HG02623 (cell line): ENCODE measurements around the gene FZD4.
A peak's percentile ranks its signal among the peaks of the same experiment; 100 is the strongest.
"Not testable (repeated sequence)": the region's sequence is repeated elsewhere in the genome, so short reads cannot be mapped to it uniquely, and the experiment has no call there.

ENCODE experiments used
- ATAC-seq: cut with Tn5 transposase; IDR thresholded peaks from one replicate; pipeline ENCODE4 v1.9.1; 2021; ENCODE audit warnings: moderate library complexity; ENCODE audit not compliant: unreplicated experiment

Gene FZD4

DNA sequence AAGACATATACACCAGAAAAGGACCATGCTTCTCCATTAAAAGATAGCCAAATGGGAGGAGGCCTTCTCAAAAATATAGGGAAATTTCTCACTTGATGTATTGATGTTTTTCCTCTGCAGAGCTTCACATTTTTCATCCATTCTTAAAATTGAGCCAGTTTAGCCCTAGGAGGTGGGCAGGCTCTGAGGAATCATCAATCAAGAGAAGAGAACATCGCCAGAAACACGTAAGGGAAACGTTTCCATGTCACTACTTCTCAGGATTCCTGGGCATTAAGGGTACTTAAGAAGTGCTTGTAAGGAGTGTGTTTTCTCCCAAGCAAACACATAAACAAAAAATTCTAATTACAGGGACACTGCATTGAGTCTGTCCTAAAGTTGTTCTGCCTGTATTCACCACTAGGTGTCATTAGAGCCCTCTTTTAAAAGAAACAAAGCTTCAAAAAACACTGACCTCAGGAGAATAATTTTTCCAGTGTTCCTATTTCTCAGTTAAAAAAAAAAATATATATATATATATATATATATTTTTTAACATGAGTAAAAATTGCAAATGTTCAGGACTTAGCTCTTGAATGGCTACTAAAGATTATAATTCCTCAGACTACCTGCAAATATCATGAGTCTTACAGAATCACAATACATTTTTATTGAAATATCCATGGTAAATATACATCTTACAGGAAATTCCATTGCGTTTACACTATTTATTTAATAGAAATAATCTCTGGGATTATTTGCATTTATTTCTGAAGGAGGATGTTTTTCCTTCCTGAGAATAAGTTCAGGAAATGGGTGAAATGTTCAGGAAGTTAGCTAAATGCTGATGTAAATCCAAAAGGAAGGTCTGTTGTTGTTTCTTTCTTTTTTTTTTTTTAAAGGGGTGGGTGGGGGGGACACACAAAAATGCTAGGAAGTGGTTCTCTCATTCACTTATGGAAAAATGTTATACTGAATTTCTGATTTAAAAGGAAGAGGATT is 16.0 kb downstream of the FZD4 start:
- peak; percentile 57 for ATAC-seq

- ATAC-seq, result no peak
Measured at GRCh38 chr11:86938203-86938899, 16.8 kb downstream of the FZD4 start.

- ATAC-seq, result not testable (repeated sequence)
Measured at GRCh38 chr11:86937193-86937806, 17.9 kb downstream of the FZD4 start.

- no peak for ATAC-seq
Measured at GRCh38 chr11:86934926-86935579, 20.1 kb downstream of the FZD4 start.

DNA sequence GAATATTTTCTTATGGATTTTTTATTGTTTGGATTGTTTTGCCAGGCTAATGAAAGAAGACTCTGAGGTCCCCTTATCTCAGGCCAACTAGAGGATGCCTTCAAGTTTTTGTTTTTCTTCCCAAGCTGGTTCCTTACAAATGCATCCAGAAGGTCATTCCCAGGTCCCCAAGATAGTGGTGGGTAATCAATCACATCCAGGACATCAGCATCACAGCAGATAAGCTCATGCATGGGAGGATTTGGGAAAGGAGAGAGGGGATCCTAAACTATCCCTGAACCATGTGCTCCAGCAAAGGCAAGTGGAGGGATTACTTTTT is 20.7 kb downstream of the FZD4 start:
- no peak for ATAC-seq

- ATAC-seq, result no peak
Measured at GRCh38 chr11:86933891-86934581, 21.2 kb downstream of the FZD4 start.

DNA sequence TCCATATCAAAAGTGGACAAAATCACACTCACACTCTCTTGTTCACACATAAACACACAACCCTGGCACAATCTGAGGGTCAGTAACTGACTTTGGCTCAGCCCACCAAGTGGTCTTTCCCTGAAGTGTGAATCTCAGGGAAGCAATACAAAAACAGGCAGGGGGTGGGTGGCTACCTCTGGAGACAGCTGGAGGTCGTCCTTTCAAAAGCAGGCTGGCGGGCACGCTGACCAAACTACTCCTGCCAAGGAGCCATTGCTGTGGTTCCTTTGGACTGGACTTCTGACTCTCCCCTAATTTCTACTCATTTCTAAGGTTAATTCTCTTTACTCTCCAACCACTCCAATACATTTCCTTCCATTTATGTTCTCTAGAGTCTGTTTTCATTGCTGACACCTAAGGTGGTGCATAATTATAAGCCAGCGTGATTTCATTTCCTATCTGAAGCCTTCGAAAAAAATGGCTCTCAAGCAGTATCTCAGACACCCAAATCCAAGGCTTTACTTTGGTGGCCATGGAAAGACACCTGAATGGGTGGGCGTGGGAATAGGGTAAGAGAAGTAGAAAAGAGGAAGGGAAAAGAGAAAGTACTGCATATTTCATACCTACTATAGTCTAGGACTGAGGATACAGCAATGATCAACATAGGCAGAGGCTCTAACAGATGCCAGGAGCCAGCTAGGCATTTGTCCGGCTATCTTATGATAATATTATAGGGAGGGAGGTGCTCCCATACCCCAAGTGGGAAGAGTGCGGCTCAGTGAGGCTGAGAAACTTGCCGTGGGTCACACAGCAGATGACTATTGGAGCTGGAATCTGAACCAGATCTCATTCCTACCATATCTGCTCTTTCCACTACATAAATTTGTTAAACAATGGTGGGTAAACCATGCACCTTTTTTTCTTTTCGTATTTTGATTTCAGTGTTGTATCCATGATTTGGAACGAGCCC is 22.0 kb downstream of the FZD4 start:
- no peak for ATAC-seq

- ATAC-seq, result no peak
Measured at GRCh38 chr11:86932259-86932585, 23.0 kb downstream of the FZD4 start.

DNA sequence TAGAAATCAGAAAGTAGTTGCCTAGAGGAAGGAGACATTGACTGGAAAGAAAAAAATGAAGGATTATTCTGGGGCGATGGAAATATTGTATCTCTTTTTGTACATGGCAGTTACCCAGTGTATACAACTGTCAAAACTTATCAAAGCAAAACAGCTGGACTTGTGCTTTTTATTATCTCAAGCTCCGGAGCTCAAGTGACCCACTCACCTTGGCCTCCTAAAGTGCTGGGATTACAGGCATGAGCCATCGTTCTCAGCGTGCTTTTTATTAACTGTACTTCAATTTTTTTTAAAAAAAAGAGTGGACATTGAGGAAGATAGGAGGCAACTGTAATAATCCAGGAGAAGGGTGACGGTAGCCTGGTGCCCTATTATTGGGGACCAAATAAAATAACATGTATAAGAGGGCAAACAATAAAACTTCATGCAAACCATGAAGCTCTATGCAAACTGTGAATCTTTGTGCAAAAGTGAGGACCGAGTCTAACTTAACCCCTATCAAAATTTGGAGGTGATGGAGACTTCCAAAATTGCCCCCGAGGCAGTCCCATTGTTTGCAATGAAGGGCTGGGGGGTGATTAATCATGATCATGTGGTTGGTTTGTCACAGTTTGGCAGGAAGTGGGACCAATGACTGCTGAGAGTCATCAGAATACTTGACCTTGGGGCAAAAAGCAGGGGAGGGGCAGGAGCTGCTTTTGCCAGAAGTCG is 23.5 kb downstream of the FZD4 start:
- ATAC-seq, result no peak

- no peak for ATAC-seq
Measured at GRCh38 chr11:86930957-86931547, 24.1 kb downstream of the FZD4 start.

DNA sequence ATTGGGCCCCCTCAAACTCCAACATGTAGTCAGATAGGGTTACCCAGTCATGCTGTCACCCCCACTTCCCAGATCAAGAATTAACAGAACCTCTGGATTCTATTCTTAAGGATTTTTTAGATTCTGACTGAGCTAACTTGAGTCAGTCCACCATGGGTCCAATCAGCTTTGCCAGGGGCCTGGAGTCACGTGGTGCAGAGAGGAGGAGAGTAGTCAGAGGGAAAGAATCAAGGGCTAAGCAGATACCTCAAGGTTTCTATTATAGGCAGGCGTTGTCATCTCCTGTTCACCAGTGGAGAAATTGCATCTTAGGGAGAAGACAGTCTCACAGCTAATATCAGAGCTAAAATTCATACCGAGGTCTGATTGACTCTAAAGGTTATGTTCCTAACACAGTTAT is 28.2 kb downstream of the FZD4 start:
- no peak for ATAC-seq

DNA sequence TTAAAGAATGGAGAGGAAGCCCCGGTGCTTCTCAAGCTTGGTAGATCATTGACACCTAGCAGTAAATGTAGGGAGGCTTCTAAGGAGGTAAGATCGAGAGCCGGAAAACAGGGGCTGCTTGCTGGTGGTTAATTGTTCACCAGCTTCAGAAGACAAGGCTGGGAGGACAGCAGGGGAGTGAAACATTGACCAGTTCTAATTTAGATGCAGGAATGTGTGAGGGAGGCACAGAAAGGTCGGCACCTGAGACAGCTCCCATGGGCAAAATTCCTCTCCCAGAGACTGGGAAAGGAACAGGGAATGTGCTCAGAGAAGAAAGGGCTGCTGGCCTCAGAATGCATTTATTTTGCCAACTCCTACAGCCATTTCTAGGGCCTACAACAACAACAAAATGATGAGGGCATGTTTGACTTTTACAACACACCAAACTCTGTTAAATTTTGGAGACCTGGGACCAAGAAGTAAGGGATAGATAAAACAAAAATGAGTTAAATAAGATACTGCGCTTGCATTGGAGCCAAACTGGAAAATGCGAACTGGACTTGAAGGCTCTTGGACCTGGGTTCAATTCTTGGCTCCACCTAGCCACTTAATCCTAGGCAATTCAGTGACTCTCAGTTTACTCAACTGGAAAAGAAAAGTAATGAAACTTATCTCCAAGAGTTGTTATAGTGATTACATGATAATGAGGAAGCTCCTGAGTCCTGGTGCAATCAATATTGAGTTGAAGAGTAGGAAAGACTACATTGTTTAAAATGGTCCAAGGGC is 31.0 kb downstream of the FZD4 start:
- ATAC-seq, result no peak

GRCh38 chr11:86922225-86922624 is 33.0 kb downstream of the FZD4 start:
- ATAC-seq, result no peak

GRCh38 chr11:86919557-86920210 is 35.5 kb downstream of the FZD4 start:
- no peak for ATAC-seq

DNA sequence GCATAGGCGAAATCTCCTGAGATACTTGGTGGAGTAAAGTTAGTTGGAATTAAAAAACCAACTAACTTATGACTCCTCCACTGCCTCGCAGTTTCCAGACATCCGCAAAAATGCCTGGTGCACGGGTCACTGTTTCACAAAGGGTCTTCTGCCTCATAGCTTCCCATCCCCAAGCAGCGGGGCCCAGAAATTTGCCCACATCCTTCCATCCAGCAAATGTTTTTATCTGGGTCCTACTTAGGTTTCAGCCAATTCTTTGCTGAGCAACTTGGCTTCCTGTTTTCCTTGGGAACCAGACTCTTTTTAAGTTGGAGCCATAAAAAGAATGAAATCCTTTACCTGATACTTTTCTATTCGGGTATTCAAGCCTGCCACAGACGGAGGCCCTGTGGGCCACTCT is 36.2 kb downstream of the FZD4 start:
- no peak for ATAC-seq

DNA sequence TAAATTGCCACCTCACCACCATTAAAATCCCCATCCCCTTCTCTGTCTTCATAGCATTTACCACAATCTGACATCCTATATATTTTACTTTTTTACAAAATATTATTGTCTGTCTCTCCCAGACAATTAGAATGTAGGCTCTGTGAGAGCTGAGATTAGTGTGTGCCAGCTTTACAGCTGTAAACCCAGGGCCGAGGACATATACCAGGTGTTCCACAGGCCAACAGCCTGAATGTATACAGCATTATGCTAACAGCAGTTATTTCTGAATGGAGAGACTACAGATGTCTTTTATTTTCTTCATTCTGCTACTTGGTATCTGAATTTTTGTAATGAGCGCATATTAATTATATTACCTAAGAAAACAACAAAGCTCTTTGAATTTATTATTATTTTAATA is 36.7 kb downstream of the FZD4 start:
- ATAC-seq, result no peak

GRCh38 chr11:86917589-86917988 is 37.6 kb downstream of the FZD4 start:
- no peak for ATAC-seq
